Measurements from ENCODE around the gene DST. TPM values are rescaled to one million over a fixed set of nuclear protein-coding genes. Genes with fewer than 3 reads are reported as not detected.

DST gene
- total and polyA plus RNA-seq, 7 donors, result 62.5 to 791 (median 495) TPM

DNA sequence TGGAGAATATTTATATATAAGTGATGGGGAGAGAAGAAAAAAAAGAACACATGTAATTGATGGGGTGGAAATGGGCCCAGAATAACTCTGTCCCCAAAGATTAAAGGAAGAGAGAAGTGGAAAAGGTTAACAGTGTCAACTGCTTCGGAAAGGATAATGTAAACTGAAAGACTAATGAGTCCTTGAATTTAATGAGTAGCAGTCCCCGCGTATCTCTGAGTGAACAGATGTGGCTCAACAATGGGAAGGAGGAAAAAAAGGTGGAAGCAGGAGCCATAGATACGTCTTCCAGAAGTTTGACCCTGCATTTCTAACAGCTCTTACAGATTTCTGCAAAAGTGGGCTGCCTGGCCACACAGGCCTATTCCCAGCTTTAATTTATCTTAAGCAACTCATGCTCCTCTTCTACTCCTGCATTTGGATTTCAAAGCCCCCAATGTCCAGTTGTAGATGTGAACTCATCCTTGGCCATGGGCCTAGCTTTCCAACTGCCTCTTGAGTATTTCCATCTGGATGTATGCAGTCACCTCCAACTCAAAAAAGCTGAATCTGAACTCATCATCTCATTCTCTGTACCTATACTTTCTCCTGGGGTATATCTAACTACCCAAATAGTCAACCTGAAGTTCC lies 61.3 kb downstream of the DST start:
- Histone ChIP-seq H3K36me3 (peaks cover 0 to 27% (median under 1%) of the 10 kb centered on the region in 4 donors), H3K4me3 (no peak overlapping the region), H3K9me3 (no peaks in the 10 kb centered on the region), H3K27me3 (no peaks in the 10 kb centered on the region), H3K27ac (no peak overlapping the region), H3K4me1 (peaks cover 0 to 7% (median 2%) of the 10 kb centered on the region in 4 donors)
- no peak for DNase-seq
- 74 to 78% methylated on average over 4 of the region's 4 CpGs for WGBS, 2 donors
- intact Hi-C loops (cut with DNase I), result no loop called here
- TF ChIP-seq EP300 (IDR thresholded peaks at IDR 0.05), result no peak
- TF ChIP-seq POLR2A (IDR thresholded peaks at IDR 0.05), result no peak
- TF ChIP-seq, protein P1, sequence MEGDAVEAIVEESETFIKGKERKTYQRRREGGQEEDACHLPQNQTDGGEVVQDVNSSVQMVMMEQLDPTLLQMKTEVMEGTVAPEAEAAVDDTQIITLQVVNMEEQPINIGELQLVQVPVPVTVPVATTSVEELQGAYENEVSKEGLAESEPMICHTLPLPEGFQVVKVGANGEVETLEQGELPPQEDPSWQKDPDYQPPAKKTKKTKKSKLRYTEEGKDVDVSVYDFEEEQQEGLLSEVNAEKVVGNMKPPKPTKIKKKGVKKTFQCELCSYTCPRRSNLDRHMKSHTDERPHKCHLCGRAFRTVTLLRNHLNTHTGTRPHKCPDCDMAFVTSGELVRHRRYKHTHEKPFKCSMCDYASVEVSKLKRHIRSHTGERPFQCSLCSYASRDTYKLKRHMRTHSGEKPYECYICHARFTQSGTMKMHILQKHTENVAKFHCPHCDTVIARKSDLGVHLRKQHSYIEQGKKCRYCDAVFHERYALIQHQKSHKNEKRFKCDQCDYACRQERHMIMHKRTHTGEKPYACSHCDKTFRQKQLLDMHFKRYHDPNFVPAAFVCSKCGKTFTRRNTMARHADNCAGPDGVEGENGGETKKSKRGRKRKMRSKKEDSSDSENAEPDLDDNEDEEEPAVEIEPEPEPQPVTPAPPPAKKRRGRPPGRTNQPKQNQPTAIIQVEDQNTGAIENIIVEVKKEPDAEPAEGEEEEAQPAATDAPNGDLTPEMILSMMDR (IDR thresholded peaks at IDR 0.05), result no peak
- no peak for TF ChIP-seq POLR2AphosphoS5 (IDR thresholded peaks at IDR 0.05)

DNA sequence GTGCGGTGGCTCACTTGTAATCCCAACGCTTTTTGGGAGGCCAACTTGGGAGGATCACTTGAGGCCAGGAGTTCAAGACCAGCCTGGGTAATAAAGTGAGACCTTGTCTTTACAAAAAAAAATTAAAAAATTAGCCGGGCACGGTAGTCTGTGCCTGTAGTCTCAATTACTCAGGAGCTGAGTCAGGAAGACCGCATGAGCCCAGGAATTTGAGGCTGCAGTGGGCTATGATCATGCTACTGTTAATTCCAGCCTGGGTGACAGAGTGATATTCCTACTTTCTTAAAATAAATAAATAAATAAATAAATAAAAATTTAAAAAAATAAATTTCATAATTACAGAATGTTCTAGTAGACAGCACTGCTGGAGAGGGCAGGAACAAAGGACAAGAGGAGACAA lies 62.4 kb downstream of the DST start:
- H3K36me3 ChIP-seq, result peaks cover 0 to 37% (median 4%) of the 10 kb centered on the region in 4 donors
- no peaks in the 10 kb centered on the region for H3K9me3 ChIP-seq
- intact Hi-C loops (cut with DNase I), result no loop called here
- TF ChIP-seq, protein P1 (IDR thresholded peaks at IDR 0.05), result no peak
- TF ChIP-seq EP300 (IDR thresholded peaks at IDR 0.05), result no peak
- TF ChIP-seq POLR2AphosphoS5 (IDR thresholded peaks at IDR 0.05), result no peak
- TF ChIP-seq POLR2A (IDR thresholded peaks at IDR 0.05), result no peak
- 96 to 98% methylated on average over 5 of the region's 5 CpGs for WGBS, 2 donors
- no peaks in the 10 kb centered on the region for H3K27me3 ChIP-seq
- no peak for DNase-seq
- no peak overlapping the region for H3K4me3 ChIP-seq
- no peak overlapping the region for H3K27ac ChIP-seq
- peaks cover 0 to 7% (median 2%) of the 10 kb centered on the region in 4 donors for H3K4me1 ChIP-seq

DNA sequence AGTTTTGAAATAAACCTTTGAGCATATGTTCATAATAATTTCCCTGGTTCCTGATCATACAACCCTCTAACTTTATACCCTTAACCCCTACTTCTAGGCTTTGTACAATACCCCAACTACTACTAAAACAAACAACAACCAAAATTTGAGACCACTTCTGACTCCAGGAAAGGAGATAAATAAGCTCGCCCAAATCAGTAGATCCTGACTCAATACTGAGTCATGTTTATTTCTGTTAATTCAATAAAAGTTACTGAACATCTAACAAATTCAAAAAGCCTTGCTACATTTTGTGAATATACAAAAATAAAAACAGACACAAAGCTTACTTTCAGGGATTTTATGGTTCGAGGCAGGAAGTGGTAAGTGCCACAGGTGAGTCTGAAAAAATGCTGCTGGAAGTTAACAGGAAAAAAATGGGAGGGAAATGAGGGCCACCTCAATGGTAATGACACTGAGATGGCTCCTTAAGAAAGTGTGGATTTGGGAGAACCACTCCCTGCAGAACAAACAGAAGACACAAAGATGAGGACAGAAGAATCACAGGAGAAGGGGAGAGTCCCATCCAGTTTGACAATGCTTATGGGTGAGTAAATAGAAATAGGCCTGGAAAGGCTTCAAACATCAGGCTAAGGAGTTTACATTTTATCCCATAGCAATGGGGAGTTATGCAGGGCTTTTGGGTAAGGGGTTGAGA lies 63.4 kb downstream of the DST start:
- H3K4me3 ChIP-seq, result no peak overlapping the region
- H3K4me1 ChIP-seq, result peaks cover 0 to 7% (median 3%) of the 10 kb centered on the region in 4 donors
- TF ChIP-seq POLR2A (IDR thresholded peaks at IDR 0.05), result no peak
- no peaks in the 10 kb centered on the region for H3K9me3 ChIP-seq
- no peak overlapping the region for H3K27ac ChIP-seq
- peaks cover 0 to 37% (median 4%) of the 10 kb centered on the region in 4 donors for H3K36me3 ChIP-seq
- intact Hi-C loops (cut with DNase I), result no loop called here
- DNase-seq, result no peak
- WGBS, 2 donors, result 79 to 87% methylated on average over 2 of the region's 2 CpGs
- no peaks in the 10 kb centered on the region for H3K27me3 ChIP-seq

DNA sequence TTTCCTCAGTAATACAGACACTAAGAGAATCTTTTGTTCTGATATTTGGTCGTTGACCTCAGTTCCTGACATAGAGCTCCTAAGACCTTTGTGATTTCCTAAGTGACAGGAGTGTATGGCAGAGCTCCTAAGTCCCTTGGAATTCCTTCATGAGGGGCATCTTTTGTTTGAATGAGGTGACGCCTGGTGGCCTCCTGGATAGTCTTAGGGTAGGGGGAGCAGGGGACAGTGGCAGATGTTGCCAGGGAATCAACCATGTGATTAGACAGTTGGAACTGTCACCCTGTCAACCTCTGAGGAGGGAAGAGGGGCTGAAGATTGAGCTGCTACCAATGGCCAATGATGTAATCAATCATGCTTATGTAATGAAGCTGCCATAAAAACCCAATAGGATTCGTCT lies 67.0 kb downstream of the DST start:
- no peaks in the 10 kb centered on the region for H3K9me3 ChIP-seq
- H3K4me3 ChIP-seq, result no peak overlapping the region
- H3K27ac ChIP-seq, result no peak overlapping the region
- intact Hi-C loops (cut with DNase I), result no loop called here
- no peaks in the 10 kb centered on the region for H3K27me3 ChIP-seq
- 83 to 87% methylated on average over 3 of the region's 3 CpGs for WGBS, 2 donors
- peaks cover 0 to 37% (median 20%) of the 10 kb centered on the region in 4 donors for H3K4me1 ChIP-seq
- TF ChIP-seq POLR2A (IDR thresholded peaks at IDR 0.05), result no peak
- no peak for TF ChIP-seq EP300 (IDR thresholded peaks at IDR 0.05)
- TF ChIP-seq, protein P1 (IDR thresholded peaks at IDR 0.05), result no peak
- TF ChIP-seq POLR2AphosphoS5 (IDR thresholded peaks at IDR 0.05), result no peak
- DNase-seq, result no peak
- H3K36me3 ChIP-seq, result peaks cover 0 to 45% (median 4%) of the 10 kb centered on the region in 4 donors

DNA sequence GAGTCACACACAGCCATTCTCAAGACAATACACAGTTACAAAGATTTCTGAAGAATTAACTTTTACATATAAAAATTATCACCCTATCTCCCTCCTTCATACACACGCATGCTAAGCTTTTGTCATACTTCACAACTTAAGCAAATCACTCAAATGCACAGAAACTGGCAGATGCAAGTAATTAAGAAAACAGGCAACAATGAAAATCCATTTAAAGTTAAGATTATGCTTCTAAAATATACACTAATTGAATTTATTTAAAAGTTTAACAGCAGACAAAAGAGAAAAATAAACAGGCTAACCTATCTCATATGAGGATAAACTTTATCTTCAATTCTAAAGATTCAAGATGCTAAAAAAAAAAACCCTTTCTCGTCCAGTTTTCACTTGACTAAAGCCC lies 68.4 kb downstream of the DST start:
- H3K4me1 ChIP-seq, result peaks cover 0 to 51% (median 29%) of the 10 kb centered on the region in 4 donors
- H3K9me3 ChIP-seq, result no peaks in the 10 kb centered on the region
- H3K4me3 ChIP-seq, result no peak overlapping the region
- DNase-seq, result no peak
- H3K27me3 ChIP-seq, result no peaks in the 10 kb centered on the region
- H3K36me3 ChIP-seq, result peaks cover 0 to 42% (median 4%) of the 10 kb centered on the region in 4 donors
- peak overlapping the region in 1 of 4 donors; percentile 69 for H3K27ac ChIP-seq
- WGBS, 2 donors, result 88 to 90% methylated on average over 2 of the region's 2 CpGs
- TF ChIP-seq POLR2AphosphoS5 (IDR thresholded peaks at IDR 0.05) (no peak), EP300 (IDR thresholded peaks at IDR 0.05) (no peak), POLR2A (IDR thresholded peaks at IDR 0.05) (no peak)
- TF ChIP-seq, protein P1 (IDR thresholded peaks at IDR 0.05), result no peak
- intact Hi-C loops (cut with DNase I), result no loop called here
